Measurements from ENCODE around the gene MTIF2. TPM values are rescaled to one million over a fixed set of nuclear protein-coding genes. Genes with fewer than 3 reads are reported as not detected.
A peak's percentile ranks its signal among the peaks of the same experiment; 100 is the strongest.

Gene MTIF2
- 25.6 and 30.2 TPM in 2 replicates for total RNA-seq
- polyA plus RNA-seq, result 16.5 and 17.4 TPM in 2 replicates

- H4K20me1 ChIP-seq (ENCODE audit: insufficient read depth, poor library complexity, severe bottlenecking), result no peaks in the 10 kb centered on the region
- peak within 1 kb of the TSS; percentile 90 for H3K27ac ChIP-seq
- peak within 1 kb of the TSS; percentile 90 for H3K4me2 ChIP-seq
- no peaks in the 10 kb centered on the region for H3K27me3 ChIP-seq
- H3K4me3 ChIP-seq, result peak within 1 kb of the TSS; percentile 73
- no peaks in the 10 kb centered on the region for H3K9me3 ChIP-seq (ENCODE audit: low read depth)
- H3K36me3 ChIP-seq (replicated peaks; ENCODE audit: insufficient read depth, low read depth), result no peaks in the 10 kb centered on the region
- under 1% methylated on average over 43 of the region's 43 CpGs for WGBS (ENCODE audit: low lambda C conversion rate, missing lambda C conversion rate)
- H3K4me1 ChIP-seq (ENCODE audit: insufficient read depth), result peaks cover 9% of the 10 kb centered on the region
- DNase-seq (ENCODE audit: low spot score), result peak; percentile 96
- H2AFZ ChIP-seq, result peak within 1 kb of the TSS; percentile 98
- H3K9me2 ChIP-seq (replicated peaks; ENCODE audit: insufficient read depth), result no peaks in the 10 kb centered on the region
- TF ChIP-seq CTCF (IDR thresholded peaks at IDR 0.05; ENCODE audit: poor library complexity) (no peak), EZH2phosphoT487 (IDR thresholded peaks at IDR 0.05; ENCODE audit: low read depth, severe bottlenecking, unreplicated experiment) (no peak), EZH2 (IDR thresholded peaks at IDR 0.05; ENCODE audit: borderline replicate concordance) (no peak)
- H3K79me2 ChIP-seq, result peaks cover 14% of the 10 kb centered on the region
These were observed at the start of gene MTIF2 for GRCh38 chr2:55268907-55269644. MTIF2 (minus strand) TSS chr2:55269231; CDS start chr2:55263858, 5,373 bp downstream.

GRCh38 chr2:55314985-55315384 lies 46.0 kb upstream of the MTIF2 start:
- no peaks in the 10 kb centered on the region for H3K27me3 ChIP-seq
- no peak overlapping the region for H2AFZ ChIP-seq
- no peak for TF ChIP-seq EZH2phosphoT487 (IDR thresholded peaks at IDR 0.05; ENCODE audit: low read depth, severe bottlenecking, unreplicated experiment)
- TF ChIP-seq EZH2 (IDR thresholded peaks at IDR 0.05; ENCODE audit: borderline replicate concordance), result no peak
- no peak for TF ChIP-seq CTCF (IDR thresholded peaks at IDR 0.05; ENCODE audit: poor library complexity)
- no peak overlapping the region for H3K4me2 ChIP-seq
- no peaks in the 10 kb centered on the region for H3K9me2 ChIP-seq (replicated peaks; ENCODE audit: insufficient read depth)
- H3K4me1 ChIP-seq (ENCODE audit: insufficient read depth), result no peaks in the 10 kb centered on the region
- H3K27ac ChIP-seq, result no peak overlapping the region
- WGBS (ENCODE audit: low lambda C conversion rate, missing lambda C conversion rate), result 40% methylated on average over 1 of the region's 1 CpG
- no peak overlapping the region for H3K4me3 ChIP-seq
- DNase-seq (ENCODE audit: low spot score), result no peak
- no peaks in the 10 kb centered on the region for H3K36me3 ChIP-seq (replicated peaks; ENCODE audit: insufficient read depth, low read depth)
- H4K20me1 ChIP-seq (ENCODE audit: insufficient read depth, poor library complexity, severe bottlenecking), result no peaks in the 10 kb centered on the region
- H3K9me3 ChIP-seq (ENCODE audit: low read depth), result no peaks in the 10 kb centered on the region
- H3K79me2 ChIP-seq, result no peaks in the 10 kb centered on the region

GRCh38 chr2:55311444-55311870 lies 42.4 kb upstream of the MTIF2 start:
- Histone ChIP-seq H3K4me1 (ENCODE audit: insufficient read depth) (no peaks in the 10 kb centered on the region), H2AFZ (no peak overlapping the region), H3K27ac (no peak overlapping the region), H3K4me2 (no peak overlapping the region), H3K9me3 (ENCODE audit: low read depth) (no peaks in the 10 kb centered on the region), H3K27me3 (no peaks in the 10 kb centered on the region), H3K79me2 (no peaks in the 10 kb centered on the region), H3K36me3 (replicated peaks; ENCODE audit: insufficient read depth, low read depth) (no peaks in the 10 kb centered on the region), H3K9me2 (replicated peaks; ENCODE audit: insufficient read depth) (no peaks in the 10 kb centered on the region), H3K4me3 (no peak overlapping the region), H4K20me1 (ENCODE audit: insufficient read depth, poor library complexity, severe bottlenecking) (no peaks in the 10 kb centered on the region)
- WGBS (ENCODE audit: low lambda C conversion rate, missing lambda C conversion rate), result 96% methylated on average over 1 of the region's 1 CpG
- no peak for DNase-seq (ENCODE audit: low spot score)
- TF ChIP-seq EZH2phosphoT487 (IDR thresholded peaks at IDR 0.05; ENCODE audit: low read depth, severe bottlenecking, unreplicated experiment) (no peak), CTCF (IDR thresholded peaks at IDR 0.05; ENCODE audit: poor library complexity) (no peak), EZH2 (IDR thresholded peaks at IDR 0.05; ENCODE audit: borderline replicate concordance) (no peak)
